ENCODE results near the gene MRAS.

The MRAS gene

DNA sequence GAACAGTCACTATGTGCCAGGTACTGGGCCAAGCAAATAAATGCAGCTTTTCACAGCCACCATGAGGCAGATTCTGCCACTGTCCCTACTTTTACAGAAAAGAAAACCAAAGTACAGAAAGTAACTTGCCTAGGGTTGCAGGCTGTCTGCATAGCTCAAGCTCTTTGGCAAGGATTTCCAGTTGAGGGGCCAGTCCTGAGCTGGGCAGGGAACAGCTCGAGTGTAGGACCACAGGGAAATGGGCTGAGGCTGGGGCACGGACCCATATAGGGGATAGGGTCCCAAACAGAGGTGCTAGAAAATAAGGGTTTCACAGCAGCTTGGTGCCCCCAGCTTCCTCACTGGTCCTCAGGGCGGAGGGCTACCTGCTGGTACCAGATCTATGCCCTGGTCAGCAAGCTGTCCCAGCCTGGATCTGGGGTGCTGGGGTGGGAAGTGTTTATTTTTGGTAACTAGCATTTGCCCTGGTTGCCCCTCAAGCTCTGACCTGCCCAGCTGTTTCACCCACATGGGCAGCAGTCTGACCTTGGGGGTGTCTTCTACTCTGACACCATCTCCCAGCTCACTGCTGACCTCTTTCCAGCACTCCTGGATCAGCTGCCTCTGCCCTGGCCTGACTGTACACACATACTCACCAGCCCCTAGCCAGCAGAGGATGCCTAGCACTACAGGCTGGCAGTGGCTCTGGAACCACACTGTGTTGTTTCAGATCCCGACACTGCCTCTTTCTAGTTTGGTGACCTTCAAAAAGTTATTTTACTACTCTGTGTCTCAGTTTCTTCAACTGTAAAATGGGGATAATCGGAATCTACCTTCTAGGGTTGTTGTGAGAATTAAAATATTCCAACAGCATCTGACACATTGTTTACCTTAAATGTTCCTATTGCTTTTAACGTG lies 16.2 kb downstream of the MRAS start:
- no peaks in the 10 kb centered on the region for H3K9me3 ChIP-seq
- no peak overlapping the region for H3K27ac ChIP-seq
- no peaks in the 10 kb centered on the region for H4K20me1 ChIP-seq
- H3K4me3 ChIP-seq = no peak overlapping the region
- no peak for TF ChIP-seq Cebpa-rat (IDR thresholded peaks at IDR 0.05)
- H3K36me3 ChIP-seq = no peaks in the 10 kb centered on the region
- H3K4me2 ChIP-seq = no peak overlapping the region
- H3K27me3 ChIP-seq = no peaks in the 10 kb centered on the region
- peaks cover 22% of the 10 kb centered on the region for H3K4me1 ChIP-seq
- H3K9ac ChIP-seq = no peak overlapping the region

DNA sequence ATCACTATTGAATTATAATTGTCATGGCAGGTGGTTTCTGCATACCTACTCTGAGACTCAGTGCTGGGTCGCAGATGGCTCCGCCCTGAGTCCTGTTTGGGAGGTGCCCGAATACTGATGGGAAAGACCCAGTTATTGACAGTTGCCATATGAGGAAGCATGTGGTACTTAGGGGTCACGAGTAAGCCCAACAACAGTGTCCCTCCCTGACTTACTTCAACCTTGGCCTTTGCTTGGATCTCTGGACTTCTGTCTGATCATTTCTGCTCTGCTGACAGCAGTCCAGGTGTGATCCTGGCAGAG lies 16.8 kb downstream of the MRAS start:
- no peak for TF ChIP-seq Cebpa-rat (IDR thresholded peaks at IDR 0.05)
- peaks cover 26% of the 10 kb centered on the region for H3K4me1 ChIP-seq
- H3K9me3 ChIP-seq = no peaks in the 10 kb centered on the region
- no peak overlapping the region for H3K9ac ChIP-seq
- no peak overlapping the region for H3K4me2 ChIP-seq
- H3K27me3 ChIP-seq = no peaks in the 10 kb centered on the region
- no peaks in the 10 kb centered on the region for H3K36me3 ChIP-seq
- H3K27ac ChIP-seq = no peak overlapping the region
- no peak overlapping the region for H3K4me3 ChIP-seq
- H4K20me1 ChIP-seq = no peaks in the 10 kb centered on the region

DNA sequence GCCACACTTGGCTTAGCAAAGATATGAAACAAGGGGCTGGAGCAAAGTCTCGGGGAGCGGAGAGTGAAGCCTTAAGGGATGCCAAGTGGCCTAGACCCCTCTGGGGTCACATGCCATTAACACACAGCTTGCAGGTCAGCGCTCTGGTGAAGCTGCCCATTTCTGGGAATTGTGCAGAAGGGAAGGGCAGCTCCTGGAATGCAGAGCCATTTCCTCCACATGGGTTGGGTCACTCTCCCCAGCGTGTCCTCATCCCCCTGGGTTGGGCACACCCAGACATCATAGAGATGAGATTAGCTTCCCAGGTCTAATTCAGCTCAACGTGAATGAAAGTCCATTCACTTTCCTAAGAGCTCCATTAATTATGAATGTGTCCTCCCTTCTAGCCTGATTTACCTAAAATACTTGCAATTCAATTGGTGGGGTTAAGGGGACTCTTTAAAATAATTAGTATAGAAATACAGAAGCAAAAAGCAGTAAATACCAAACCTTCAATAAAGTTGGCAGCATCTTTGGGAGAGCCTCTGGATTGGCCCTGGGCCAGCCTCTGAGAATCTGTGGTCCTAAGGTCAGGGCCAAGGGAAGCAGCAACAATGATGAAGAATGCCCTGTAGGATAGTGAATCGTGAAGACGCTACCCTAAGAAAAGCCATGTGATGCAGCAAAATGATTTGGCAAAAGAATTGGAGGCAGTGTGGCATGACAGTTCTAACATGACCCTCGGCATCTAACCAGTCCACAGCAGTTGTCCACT lies 17.8 kb downstream of the MRAS start:
- H3K9me3 ChIP-seq = no peaks in the 10 kb centered on the region
- H3K27ac ChIP-seq = no peak overlapping the region
- H3K27me3 ChIP-seq = no peaks in the 10 kb centered on the region
- H3K36me3 ChIP-seq = no peaks in the 10 kb centered on the region
- H3K4me3 ChIP-seq = no peak overlapping the region
- H3K9ac ChIP-seq = no peak overlapping the region
- no peak for TF ChIP-seq Cebpa-rat (IDR thresholded peaks at IDR 0.05)
- H3K4me1 ChIP-seq = peaks cover 30% of the 10 kb centered on the region
- no peaks in the 10 kb centered on the region for H4K20me1 ChIP-seq
- no peak overlapping the region for H3K4me2 ChIP-seq

DNA sequence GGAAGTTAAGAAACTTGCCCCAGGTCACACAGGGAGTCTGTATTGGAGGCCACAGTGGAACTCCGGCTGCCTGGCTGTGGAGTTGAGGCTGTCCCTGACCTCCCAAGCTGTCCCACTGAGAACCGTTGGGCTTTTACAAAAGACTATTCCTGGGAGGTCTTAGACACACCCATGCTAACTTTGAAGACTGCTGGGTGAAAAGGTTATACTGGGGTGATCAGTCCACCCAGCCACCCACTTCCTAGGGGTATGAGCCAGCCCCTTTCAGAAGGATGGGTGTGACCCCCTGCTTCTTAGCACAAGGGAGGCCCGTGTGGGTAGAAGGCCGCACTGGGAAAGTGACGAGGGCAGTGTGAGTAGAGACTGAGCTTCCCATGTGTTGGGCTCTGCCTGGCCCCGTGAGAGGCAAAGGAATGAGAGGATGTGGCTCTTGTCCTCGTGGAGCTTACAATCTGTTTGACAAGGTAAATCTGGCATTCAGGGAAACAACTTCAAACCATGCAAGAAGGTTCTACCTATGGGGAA lies 19.0 kb downstream of the MRAS start:
- H3K4me1 ChIP-seq = peaks cover 28% of the 10 kb centered on the region
- H3K9me3 ChIP-seq = no peaks in the 10 kb centered on the region
- no peaks in the 10 kb centered on the region for H4K20me1 ChIP-seq
- H3K27ac ChIP-seq = no peak overlapping the region
- H3K4me3 ChIP-seq = no peak overlapping the region
- no peak overlapping the region for H3K9ac ChIP-seq
- TF ChIP-seq Cebpa-rat (IDR thresholded peaks at IDR 0.05) = no peak
- no peaks in the 10 kb centered on the region for H3K36me3 ChIP-seq
- H3K27me3 ChIP-seq = no peaks in the 10 kb centered on the region
- no peak overlapping the region; the same call in 1 of the 2 replicates for H3K4me2 ChIP-seq

GRCh38 chr3:138367911-138368310 lies 19.5 kb downstream of the MRAS start:
- H3K4me2 ChIP-seq = no peak overlapping the region; the same call in 1 of the 2 replicates
- no peak overlapping the region for H3K9ac ChIP-seq
- no peak overlapping the region for H3K4me3 ChIP-seq
- peaks cover 26% of the 10 kb centered on the region for H3K4me1 ChIP-seq
- no peaks in the 10 kb centered on the region for H3K27me3 ChIP-seq
- no peak overlapping the region for H3K27ac ChIP-seq
- H4K20me1 ChIP-seq = no peaks in the 10 kb centered on the region
- H3K36me3 ChIP-seq = no peaks in the 10 kb centered on the region
- no peak for TF ChIP-seq Cebpa-rat (IDR thresholded peaks at IDR 0.05)
- no peaks in the 10 kb centered on the region for H3K9me3 ChIP-seq

- TF ChIP-seq Cebpa-rat (IDR thresholded peaks at IDR 0.05) = no peak
- Histone ChIP-seq H3K9me3 (no peaks in the 10 kb centered on the region), H3K4me3 (no peak overlapping the region), H3K9ac (no peak overlapping the region), H3K36me3 (no peaks in the 10 kb centered on the region), H4K20me1 (no peaks in the 10 kb centered on the region), H3K27me3 (no peaks in the 10 kb centered on the region), H3K4me1 (peaks cover 26% of the 10 kb centered on the region), H3K27ac (no peak overlapping the region), H3K4me2 (peak overlapping the region; percentile 31)
Measured at GRCh38 chr3:138369151-138369900, 20.9 kb downstream of the MRAS start.

DNA sequence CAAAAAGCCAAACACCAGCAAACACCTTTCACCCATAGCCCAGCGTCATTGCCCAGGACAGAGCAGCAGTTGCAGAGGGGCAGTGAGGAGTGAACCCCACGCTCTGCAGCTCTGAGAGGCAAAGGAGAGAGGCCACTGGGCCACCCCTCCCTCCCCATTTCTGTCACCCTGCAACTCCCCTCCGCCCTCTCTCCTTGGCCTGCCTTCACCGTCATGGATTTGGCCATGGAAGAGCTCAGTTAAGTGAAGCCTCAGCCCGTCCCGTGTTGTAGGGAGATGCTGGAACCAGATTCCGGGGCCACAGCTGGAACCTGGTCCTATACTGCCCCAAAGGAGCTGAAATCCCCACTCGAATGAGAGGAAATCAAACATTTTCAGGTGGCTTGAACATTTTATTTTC lies 21.9 kb downstream of the MRAS start:
- Histone ChIP-seq H3K9me3 (no peaks in the 10 kb centered on the region), H3K27me3 (no peaks in the 10 kb centered on the region), H3K4me2 (no peak overlapping the region), H3K4me1 (peaks cover 27% of the 10 kb centered on the region), H3K36me3 (no peaks in the 10 kb centered on the region), H4K20me1 (no peaks in the 10 kb centered on the region), H3K9ac (no peak overlapping the region), H3K27ac (no peak overlapping the region), H3K4me3 (no peak overlapping the region)
- no peak for TF ChIP-seq Cebpa-rat (IDR thresholded peaks at IDR 0.05)

DNA sequence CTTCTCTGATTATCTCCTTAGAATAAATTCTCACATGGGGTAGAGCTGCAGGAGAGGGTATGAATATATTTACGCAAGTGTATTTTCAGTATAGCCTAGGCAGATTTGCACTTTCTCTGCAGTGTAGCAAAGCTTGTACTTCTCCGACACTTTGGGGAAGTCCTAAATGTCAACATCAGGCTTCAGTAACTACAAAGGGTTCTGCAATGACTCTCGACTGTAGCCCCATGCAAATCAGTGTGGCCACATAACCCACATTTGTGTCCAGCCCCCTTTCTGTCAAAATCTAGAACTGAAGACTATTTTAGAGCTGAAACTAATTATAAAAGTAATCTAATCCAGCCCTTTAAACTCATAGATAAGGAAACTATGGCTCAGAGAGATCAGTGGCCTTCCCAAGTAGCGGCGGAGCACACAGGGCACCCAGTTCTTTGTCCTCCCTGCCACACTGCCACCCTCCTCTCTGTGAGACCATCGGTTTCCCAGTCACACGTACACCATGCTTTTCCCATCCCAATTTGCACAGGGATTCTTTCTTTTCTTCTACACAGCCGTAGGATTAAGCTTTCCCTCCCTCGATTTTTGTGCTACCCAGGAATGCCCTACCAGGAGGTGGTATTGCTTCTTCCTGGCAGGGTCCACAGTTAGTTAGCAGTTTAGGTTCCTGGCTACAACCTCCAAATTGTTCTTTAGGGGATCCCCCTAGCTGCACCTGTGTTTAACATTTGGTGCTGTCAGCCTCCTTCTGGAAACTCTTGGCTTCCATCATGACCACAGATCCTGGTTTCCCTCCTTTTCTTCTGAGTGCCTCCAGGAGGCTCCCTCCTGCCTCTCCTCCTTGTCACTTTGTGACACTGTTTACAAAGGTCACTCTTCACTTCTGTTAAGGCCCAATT lies 22.9 kb downstream of the MRAS start:
- Histone ChIP-seq H3K9me3 (no peaks in the 10 kb centered on the region), H3K36me3 (no peaks in the 10 kb centered on the region), H3K27ac (no peak overlapping the region), H3K27me3 (no peaks in the 10 kb centered on the region), H3K4me1 (peaks cover 31% of the 10 kb centered on the region), H3K9ac (no peak overlapping the region), H3K4me2 (peak overlapping the region; percentile 56), H4K20me1 (no peaks in the 10 kb centered on the region), H3K4me3 (no peak overlapping the region)
- TF ChIP-seq Cebpa-rat (IDR thresholded peaks at IDR 0.05) = no peak
